HG02938 (cell line): ENCODE results near the gene RBM5.

ENCODE experiments used
- ATAC-seq: cut with Tn5 transposase; IDR thresholded peaks from one replicate; pipeline ENCODE4 v1.9.1; 2021; ENCODE audit warnings: mild to moderate bottlenecking, moderate library complexity; ENCODE audit not compliant: unreplicated experiment

The RBM5 gene

GRCh38 chr3:50138266-50139200, 49.8 kb downstream of the RBM5 start:
- no peak for ATAC-seq

GRCh38 chr3:50139308-50139707, 50.6 kb downstream of the RBM5 start:
- ATAC-seq: no peak

- ATAC-seq: no peak
Measured at GRCh38 chr3:50139718-50140423, 51.2 kb downstream of the RBM5 start.

GRCh38 chr3:50140990-50141389, 52.3 kb downstream of the RBM5 start:
- no peak for ATAC-seq

GRCh38 chr3:50146316-50146901, 57.7 kb downstream of the RBM5 start:
- ATAC-seq: no peak

DNA sequence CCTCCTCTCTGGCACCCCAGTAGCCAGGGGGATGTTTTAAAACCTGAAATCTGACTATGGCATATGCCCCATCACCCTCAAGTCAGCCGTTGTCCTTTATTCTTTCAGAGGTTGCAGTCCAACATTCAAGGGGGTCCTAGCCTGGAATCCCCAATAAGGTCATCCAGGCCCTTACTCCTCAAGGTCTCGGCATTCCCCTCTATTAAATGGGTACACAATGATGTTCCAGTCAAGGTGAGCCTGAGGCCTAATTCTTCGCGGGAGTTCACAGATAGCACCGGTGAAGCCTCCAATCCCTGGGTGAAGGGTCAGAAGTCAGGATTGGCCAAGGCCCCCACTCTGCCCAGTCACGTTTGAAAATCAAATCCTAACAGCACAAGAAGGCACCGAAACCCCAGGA, 58.3 kb downstream of the RBM5 start:
- no peak for ATAC-seq

GRCh38 chr3:50147447-50147846, 58.7 kb downstream of the RBM5 start:
- no peak for ATAC-seq

DNA sequence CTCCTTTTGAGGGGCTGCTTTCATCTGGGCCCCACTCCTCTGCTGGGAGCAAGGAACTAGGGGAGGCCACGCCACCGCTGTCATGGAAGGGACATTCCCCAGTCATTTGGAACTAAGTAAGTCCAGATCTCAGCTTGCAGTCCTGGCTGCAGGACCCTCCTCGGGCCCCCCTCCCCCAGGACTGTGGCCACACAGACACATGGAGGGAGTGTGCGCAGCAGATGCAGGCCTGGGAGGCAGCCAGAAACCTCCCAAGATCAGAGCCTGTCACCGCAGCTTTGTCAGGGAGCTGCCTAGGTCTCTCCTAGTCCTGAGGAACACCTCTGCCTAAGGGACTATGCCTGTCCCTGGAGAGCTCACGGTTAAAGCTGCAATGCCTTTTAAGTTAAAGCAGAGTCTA, 59.1 kb downstream of the RBM5 start:
- no peak for ATAC-seq

DNA sequence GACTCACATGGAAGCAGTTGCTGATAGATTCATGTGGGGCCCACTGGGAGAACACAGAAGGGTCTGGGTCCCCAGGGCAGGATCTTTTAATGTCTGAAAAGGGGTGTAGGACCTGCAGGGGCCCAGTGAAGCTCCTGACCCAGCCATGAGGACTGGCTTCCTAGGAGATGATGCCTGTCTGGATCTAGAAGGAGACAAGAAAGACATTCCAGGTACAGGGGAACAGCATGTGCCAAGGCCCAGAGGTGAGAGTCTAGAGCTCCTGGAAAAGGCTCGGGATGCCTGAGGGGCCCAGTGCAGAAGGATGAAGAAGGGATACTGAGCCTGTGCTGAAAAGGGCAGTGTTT, 61.7 kb downstream of the RBM5 start:
- no peak for ATAC-seq

GRCh38 chr3:50150863-50151686, 62.4 kb downstream of the RBM5 start:
- no peak for ATAC-seq

DNA sequence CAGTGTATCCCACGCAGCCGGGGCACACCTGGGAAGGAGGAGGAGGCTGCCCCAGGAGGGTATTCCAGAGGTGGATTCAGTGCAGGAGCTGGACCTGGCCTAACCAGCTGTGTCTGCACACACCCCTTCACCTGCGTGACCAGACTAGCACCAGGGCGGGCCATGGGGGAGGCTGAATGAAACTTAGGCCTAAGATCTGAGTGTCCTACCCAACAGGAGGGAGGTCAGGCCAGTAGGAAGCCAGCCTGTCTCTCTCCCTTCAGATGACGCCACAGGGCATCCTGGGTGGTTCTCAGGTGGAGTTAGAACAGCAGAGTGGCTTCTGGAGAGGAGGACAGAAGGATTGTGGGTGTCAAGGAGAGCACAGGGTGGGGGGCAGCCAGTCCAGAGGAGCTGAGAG, 63.0 kb downstream of the RBM5 start:
- no peak for ATAC-seq

DNA sequence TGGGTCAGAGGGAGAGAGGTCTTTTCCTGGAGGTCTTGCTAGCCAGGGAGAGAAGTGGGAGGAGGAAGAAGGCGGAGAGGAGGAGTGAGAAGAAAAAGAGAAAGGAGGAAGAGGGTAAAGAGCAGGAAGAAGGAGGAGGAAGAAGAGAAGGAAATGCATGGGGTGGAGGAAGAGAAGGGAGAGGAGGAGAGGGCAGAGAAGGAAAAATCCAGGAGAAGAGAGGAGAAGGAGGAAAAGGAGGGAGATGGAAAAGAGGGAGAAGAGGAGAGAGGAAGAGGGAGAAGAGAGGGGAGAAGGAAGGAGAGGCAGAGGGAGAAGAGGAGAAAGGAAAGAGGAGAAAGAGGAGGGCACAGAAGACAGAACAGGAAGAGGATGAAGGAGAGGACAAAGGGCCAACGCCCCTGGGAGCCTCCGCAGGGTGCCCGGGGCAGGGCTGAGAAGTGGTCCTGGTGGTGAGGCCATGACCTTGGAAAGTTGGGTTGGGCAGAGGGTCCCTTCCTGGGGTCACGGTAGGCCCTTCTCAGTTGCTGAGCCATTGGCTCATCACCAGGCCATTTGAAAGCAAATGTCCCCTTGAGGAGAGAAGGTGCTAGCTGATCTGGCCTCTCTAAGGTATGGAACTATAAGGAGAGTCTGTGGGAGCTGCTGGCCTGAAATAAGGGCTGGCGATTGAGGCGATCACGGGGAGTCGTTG, 65.2 kb downstream of the RBM5 start:
- ATAC-seq: no peak

GRCh38 chr3:50154476-50154839, 65.7 kb downstream of the RBM5 start:
- ATAC-seq: no peak

GRCh38 chr3:50154840-50155490, 66.2 kb downstream of the RBM5 start, which contains the start of gene SEMA3F:
Gene SEMA3F, plus strand, starts transcription at chr3:50155324. Its CDS starts 4,299 bp downstream, at chr3:50159623.
- ATAC-seq: no peak

DNA sequence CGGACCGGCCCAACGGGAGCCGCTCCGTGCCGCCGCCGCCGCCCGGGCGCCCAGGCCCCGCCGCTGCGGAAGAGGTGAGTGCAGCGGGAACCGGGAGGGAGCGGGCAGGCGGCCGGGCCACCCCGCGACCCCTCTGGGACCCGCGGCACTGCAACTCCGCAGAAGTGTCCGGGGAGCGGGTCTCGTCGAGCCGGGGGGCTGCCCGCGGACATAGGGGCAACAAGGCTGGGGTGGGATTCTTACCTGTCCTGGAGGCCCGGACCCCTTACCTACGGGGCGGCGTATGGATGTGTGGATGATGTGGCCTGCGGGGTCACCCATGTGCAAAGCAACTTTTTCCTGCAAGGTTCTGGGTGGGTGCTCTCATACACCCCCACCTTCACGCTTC, 66.8 kb downstream of the RBM5 start:
- no peak for ATAC-seq

DNA sequence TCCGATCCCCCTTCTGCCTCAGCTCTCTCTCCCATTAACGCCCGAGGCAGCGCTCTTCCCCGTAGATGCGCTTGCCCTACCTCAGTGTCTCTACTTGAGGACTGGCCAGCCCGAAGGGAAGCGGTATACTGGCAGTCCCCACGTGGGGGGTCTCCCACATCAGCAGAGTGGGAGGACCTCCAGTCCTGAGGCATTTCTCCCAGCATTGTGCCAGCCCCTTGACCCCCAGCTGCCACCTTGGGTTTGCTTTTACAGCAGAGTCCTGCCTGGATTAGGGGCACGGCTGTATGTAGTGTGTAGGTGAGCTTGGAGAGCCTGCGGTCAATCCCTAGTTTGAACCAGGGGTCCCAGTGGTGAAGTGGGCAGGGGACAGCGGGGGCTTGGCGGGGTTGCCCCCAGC, 67.2 kb downstream of the RBM5 start:
- no peak for ATAC-seq

GRCh38 chr3:50156549-50157493, 68.1 kb downstream of the RBM5 start:
- ATAC-seq: no peak

GRCh38 chr3:50157827-50158529, 69.3 kb downstream of the RBM5 start:
- ATAC-seq: no peak
